ENCODE results near the gene TRAF7.

TRAF7 gene

GRCh38 chr16:2148714-2149629, 6.6 kb upstream of the TRAF7 start:
- DNase-seq (ENCODE audit: low spot score), result peak; percentile 64
- TF ChIP-seq CTCF (IDR thresholded peaks at IDR 0.05; ENCODE audit: extremely low read depth, missing control alignments), result no peak

GRCh38 chr16:2149630-2150417, 5.8 kb upstream of the TRAF7 start:
- no peak for DNase-seq (ENCODE audit: low spot score)
- TF ChIP-seq CTCF (IDR thresholded peaks at IDR 0.05; ENCODE audit: extremely low read depth, missing control alignments), result no peak

GRCh38 chr16:2150418-2151187, 5.0 kb upstream of the TRAF7 start:
- no peak for TF ChIP-seq CTCF (IDR thresholded peaks at IDR 0.05; ENCODE audit: extremely low read depth, missing control alignments)
- no peak for DNase-seq (ENCODE audit: low spot score)

- DNase-seq (ENCODE audit: low spot score), result no peak
- no peak for TF ChIP-seq CTCF (IDR thresholded peaks at IDR 0.05; ENCODE audit: extremely low read depth, missing control alignments)
These were observed 4.1 kb upstream of the TRAF7 start for GRCh38 chr16:2151188-2152091.

- TF ChIP-seq CTCF (IDR thresholded peaks at IDR 0.05; ENCODE audit: extremely low read depth, missing control alignments), result peak; percentile 15
- DNase-seq (ENCODE audit: low spot score), result no peak
These were observed 2.7 kb upstream of the TRAF7 start for GRCh38 chr16:2152695-2153506.

GRCh38 chr16:2154533-2155090, 970 bp upstream of the TRAF7 start:
- TF ChIP-seq CTCF (IDR thresholded peaks at IDR 0.05; ENCODE audit: extremely low read depth, missing control alignments), result no peak
- DNase-seq (ENCODE audit: low spot score), result no peak

All from GM20000 (cell line).